Adrenal gland (tissue), 12 donors: ENCODE data around the gene EPHA4. TPM values are rescaled to one million over a fixed set of nuclear protein-coding genes. Genes with fewer than 3 reads are reported as not detected.

Experiments
- DNase-seq, 7 donors: peaks; one replicate each; pipeline ENCODE4 v3.0.0-alpha.2; 2019 to 2020
- H3K27ac ChIP-seq, 5 donors: fragments of 200-600 bp; sonication (generic) in 4 of 5; 1 replicate in 3 of 5; 2 replicates in 2 of 5; pipeline versions ENCODE4 v1.5.1 to v1.8.0; 2016 to 2020; ENCODE audit warnings: mild to moderate bottlenecking in 1 of 5
- H3K27me3 ChIP-seq: fragments of 200-600 bp; 2 replicates; pipeline ENCODE4 v1.8.0; 2021
- H3K36me3 ChIP-seq, 2 donors: fragments of 200-600 bp; replicated peaks in 1 of 2; 1 replicate in 1 of 2; 2 replicates in 1 of 2; pipeline versions ENCODE4 v1.5.1 to v1.8.0; 2018 to 2022
- H3K4me1 ChIP-seq, 2 donors: fragments of 200-600 bp; replicated peaks in 1 of 2; 1 replicate in 1 of 2; 2 replicates in 1 of 2; pipeline versions ENCODE4 v1.5.1 to v1.8.0; 2018 to 2021
- H3K4me3 ChIP-seq, 4 donors: fragments of 200-600 bp; sonication (generic) in 3 of 4; one replicate each; pipeline ENCODE4 v1.5.1; 2016 to 2018
- H3K9me3 ChIP-seq, 3 donors: fragments of 200-600 bp; sonication (generic) in 1 of 3; replicated peaks in 1 of 3; 1 replicate in 2 of 3; 2 replicates in 1 of 3; pipeline versions ENCODE4 v1.5.1 to v1.8.0; 2016 to 2021
- POLR2A ChIP-seq, 2 donors: fragments of 450-650 bp; IDR thresholded peaks; one replicate each; pipeline ENCODE4 v1.6.1; 2017; ENCODE audit warnings: antibody characterized with exemption in 2 of 2, mild to moderate bottlenecking in 2 of 2, moderate library complexity in 1 of 2
- WGBS, 4 donors: extraction: QIAGEN DNeasy Blood & Tissue Kit in 2 of 4; methylation state at CpG; one replicate each; pipeline versions ENCODE4 v1.1.5 to v1.1.7; 2013 to 2017; 5-methylcytosine and 5-hydroxymethylcytosine counted together
- intact Hi-C, 2 donors: fragments of 100-400 bp; cut with DNase I; formaldehyde crosslinking; loops; one replicate each; pipeline versions ENCODE4 v1.14.1 to v1.15.0; 2022 to 2023
- polyA plus RNA-seq, 3 donors: library from polyadenylated mRNA; stranded (reverse); fragments of 200-250 nt in 2 of 3; fragments of 350-450 nt in 1 of 3; fragmentation: Illumina TruSeq in 1 of 3; extraction: RNeasy Lipid Tissue Mini Kit (QIAGEN cat#74804) in 1 of 3; gene quantifications; one replicate each; pipeline ENCODE4 v1.2.3, GENCODE V29; 2013 to 2014
- total RNA-seq, 9 donors: library from RNA; depleted of rRNA in 4 of 9; stranded (reverse); fragments of >200 nt in 4 of 9; fragments of 120-200 nt in 1 of 9; fragmentation: NEBNext Ultra II Directional in 1 of 9; extraction: Animal tissue kit (Norgen Biotek cat#: 25700) in 1 of 9; gene quantifications; one replicate each; pipeline versions ENCODE4 v1.1.0 to v1.2.4, GENCODE V29; 2013 to 2023
- TF ChIP-seq, protein P1 (sequence below), 6 experiments: fragments of 450-650 bp in 4 of 6; fragments of 200-600 bp in 2 of 6; sonication (generic) in 1 of 6; IDR thresholded peaks; 1 replicate in 5 of 6; 2 replicates in 1 of 6; pipeline versions ENCODE4 v1.5.1 to v1.8.0; 2016 to 2021; ENCODE audit warnings: antibody characterized with exemption in 6 of 6, mild to moderate bottlenecking in 2 of 6, moderate library complexity in 1 of 6
- donor health status: healthy with polysubstance abuse.
- donor health status: Bipolar disorder and iron deficiency.
- donor health status: DM: yes; HTN: yes; CAD: no.
- donor health status: DM: no; HTN: no; CAD: no.
- donor health status: DM: no; HTN: no; CAD: no.
- donor health status: DM: yes; HTN: yes; CAD: no.

The EPHA4 gene
- total and polyA plus RNA-seq, 12 donors, result 3.0 to 72.9 (median 12.1) TPM

DNA sequence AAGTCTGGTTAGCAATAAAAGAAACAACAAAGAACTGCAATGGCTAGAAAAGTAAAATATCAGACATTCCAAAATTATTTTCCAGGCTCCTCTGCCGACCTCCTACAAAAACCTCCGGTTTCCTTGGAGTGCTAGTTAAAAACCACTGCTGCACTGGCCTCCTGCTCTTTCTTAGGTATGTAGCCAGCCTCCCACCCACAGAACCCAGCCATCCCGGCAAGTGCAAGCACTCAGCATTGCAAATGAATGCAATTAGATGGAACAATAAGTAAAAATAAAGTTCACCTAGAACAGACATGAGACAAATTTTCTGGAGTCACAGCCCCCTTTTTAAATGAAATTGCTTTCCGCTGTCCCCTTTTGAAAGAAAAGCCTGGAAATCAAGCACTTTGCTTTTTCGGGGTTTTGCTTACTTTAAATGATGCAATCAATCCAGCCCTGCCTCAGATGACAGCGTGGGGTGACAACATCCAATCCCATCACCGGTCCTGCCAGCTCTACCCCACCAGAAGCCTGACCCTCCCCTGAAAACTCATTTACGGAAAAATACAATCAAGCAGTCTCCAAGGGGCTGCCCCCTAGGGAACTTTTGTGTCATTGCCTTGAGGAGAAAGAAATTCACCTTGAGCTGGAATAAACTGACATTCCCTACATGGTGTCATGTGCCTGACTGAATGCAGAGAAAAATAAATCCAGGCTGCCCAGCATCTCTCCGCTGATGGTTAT is 199.8 kb downstream of the EPHA4 start:
- intact Hi-C loops, result no loop called here
- H3K27ac ChIP-seq, result no peak overlapping the region
- H3K4me3 ChIP-seq, result no peak overlapping the region
- H3K4me1 ChIP-seq, result no peaks in the 10 kb centered on the region
- no peak for DNase-seq
- H3K27me3 ChIP-seq, result no peaks in the 10 kb centered on the region
- H3K36me3 ChIP-seq, result no peaks in the 10 kb centered on the region
- 67 to 74% (median 72%) methylated on average over 9 of the region's 9 CpGs for WGBS, 4 donors
- no peak for TF ChIP-seq POLR2A (IDR thresholded peaks at IDR 0.05)
- TF ChIP-seq, protein P1, sequence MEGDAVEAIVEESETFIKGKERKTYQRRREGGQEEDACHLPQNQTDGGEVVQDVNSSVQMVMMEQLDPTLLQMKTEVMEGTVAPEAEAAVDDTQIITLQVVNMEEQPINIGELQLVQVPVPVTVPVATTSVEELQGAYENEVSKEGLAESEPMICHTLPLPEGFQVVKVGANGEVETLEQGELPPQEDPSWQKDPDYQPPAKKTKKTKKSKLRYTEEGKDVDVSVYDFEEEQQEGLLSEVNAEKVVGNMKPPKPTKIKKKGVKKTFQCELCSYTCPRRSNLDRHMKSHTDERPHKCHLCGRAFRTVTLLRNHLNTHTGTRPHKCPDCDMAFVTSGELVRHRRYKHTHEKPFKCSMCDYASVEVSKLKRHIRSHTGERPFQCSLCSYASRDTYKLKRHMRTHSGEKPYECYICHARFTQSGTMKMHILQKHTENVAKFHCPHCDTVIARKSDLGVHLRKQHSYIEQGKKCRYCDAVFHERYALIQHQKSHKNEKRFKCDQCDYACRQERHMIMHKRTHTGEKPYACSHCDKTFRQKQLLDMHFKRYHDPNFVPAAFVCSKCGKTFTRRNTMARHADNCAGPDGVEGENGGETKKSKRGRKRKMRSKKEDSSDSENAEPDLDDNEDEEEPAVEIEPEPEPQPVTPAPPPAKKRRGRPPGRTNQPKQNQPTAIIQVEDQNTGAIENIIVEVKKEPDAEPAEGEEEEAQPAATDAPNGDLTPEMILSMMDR (IDR thresholded peaks at IDR 0.05), result no peak
- no peaks in the 10 kb centered on the region for H3K9me3 ChIP-seq

DNA sequence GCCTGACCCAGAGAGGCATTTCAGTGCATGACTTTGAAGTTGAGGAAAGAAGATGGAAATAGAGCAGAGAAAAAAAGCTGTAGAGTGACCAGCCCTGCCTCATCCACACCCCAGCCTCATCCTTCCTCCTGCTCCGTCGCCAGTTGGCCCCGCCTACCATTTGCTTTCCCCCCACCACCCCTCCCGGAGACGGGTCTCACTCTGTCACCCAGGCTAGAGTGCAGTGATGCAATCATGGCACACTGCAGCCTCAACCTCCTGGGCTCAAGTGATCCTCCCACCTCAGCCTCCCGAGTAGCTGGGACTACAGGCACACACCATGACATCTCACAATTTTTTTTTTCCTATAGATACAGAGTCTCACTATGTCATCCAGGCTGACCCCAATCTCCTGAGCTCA is 200.8 kb downstream of the EPHA4 start:
- intact Hi-C loops, result no loop called here
- Histone ChIP-seq H3K27me3 (no peaks in the 10 kb centered on the region), H3K4me1 (no peaks in the 10 kb centered on the region), H3K36me3 (no peaks in the 10 kb centered on the region), H3K4me3 (no peak overlapping the region), H3K27ac (no peak overlapping the region), H3K9me3 (no peaks in the 10 kb centered on the region)
- TF ChIP-seq, protein P1 (IDR thresholded peaks at IDR 0.05), result no peak
- no peak for TF ChIP-seq POLR2A (IDR thresholded peaks at IDR 0.05)
- WGBS, 4 donors, result 72 to 89% (median 81%) methylated on average over 6 of the region's 6 CpGs
- no peak for DNase-seq

DNA sequence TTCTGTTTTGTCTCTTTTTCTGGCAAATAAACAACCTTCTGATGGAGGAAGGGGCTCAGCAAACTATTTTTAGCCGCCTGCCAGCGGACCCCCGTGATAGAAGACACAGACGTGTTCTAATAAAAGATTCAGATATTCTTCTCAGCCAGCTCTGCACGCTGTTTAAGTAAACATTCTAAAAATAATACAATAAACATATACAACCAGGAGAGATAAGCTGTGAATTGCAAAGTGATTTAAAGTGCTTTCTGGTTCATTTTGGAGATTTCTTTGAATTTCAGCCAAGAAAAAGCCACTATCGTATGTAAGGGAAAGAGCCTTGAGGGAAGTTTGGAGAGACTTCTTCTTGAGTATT is 201.3 kb downstream of the EPHA4 start:
- WGBS, 4 donors, result 49 to 75% (median 58%) methylated on average over 6 of the region's 6 CpGs
- no peaks in the 10 kb centered on the region for H3K27me3 ChIP-seq
- no peak overlapping the region for H3K4me3 ChIP-seq
- no peaks in the 10 kb centered on the region for H3K36me3 ChIP-seq
- DNase-seq, result no peak
- intact Hi-C loops, result no loop called here
- no peaks in the 10 kb centered on the region for H3K4me1 ChIP-seq
- no peaks in the 10 kb centered on the region for H3K9me3 ChIP-seq
- H3K27ac ChIP-seq, result no peak overlapping the region
- TF ChIP-seq, protein P1 (IDR thresholded peaks at IDR 0.05), result no peak
- no peak for TF ChIP-seq POLR2A (IDR thresholded peaks at IDR 0.05)

DNA sequence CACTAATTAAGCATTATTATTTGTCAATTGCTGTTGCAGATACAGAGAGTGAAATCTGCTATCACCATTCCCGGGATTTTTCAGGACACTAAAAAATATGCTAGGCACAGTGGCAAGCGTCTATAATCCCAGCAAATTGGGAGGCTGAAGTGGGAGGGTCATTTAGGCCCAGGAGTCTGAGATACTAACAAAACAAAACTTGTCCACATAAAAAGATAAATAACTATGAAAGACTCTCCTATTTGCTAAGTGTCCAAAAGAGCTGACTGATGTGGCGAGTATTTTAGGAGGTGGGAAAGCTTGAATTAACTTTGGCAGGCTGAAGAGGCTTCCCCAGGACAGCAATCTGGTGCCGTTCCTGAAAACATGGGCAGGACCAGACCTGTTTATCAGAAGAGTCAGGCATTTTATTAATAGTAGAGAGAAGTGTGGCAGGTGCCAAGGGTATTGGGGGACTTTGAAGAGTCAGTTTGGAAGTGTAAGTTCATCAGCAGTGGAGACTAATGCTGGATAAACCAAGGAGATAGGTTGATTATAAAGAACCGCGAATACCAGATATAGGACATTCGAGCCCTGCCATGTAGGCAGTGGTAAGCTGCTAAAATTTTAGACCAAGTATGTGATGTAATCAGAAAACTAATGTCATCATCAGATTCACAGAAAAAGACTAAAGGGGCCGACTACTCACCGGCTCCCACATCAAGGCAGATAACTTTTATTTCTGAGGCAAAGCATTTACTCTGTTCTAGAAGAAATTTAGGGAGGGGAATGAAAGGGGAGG is 201.8 kb downstream of the EPHA4 start:
- 75 to 86% (median 84%) methylated on average over 9 of the region's 9 CpGs for WGBS, 4 donors
- intact Hi-C loops, result no loop called here
- H3K9me3 ChIP-seq, result no peaks in the 10 kb centered on the region

More for the DNA sequence above, 201.8 kb downstream of the EPHA4 start:
- Histone ChIP-seq H3K27ac (no peak overlapping the region), H3K36me3 (no peaks in the 10 kb centered on the region), H3K27me3 (no peaks in the 10 kb centered on the region), H3K4me1 (no peaks in the 10 kb centered on the region), H3K4me3 (no peak overlapping the region)
- TF ChIP-seq, protein P1 (IDR thresholded peaks at IDR 0.05), result no peak
- DNase-seq, result no peak
